EL (cell line): ENCODE measurements around the gene CNP.
"Not testable (repeated sequence)": the region's sequence is repeated elsewhere in the genome, so short reads cannot be mapped to it uniquely, and the experiment has no call there.

Experiments
- DNase-seq: peaks from one replicate; pipeline ENCODE4 v3.0.0-alpha.2; 2016

The CNP gene

DNA sequence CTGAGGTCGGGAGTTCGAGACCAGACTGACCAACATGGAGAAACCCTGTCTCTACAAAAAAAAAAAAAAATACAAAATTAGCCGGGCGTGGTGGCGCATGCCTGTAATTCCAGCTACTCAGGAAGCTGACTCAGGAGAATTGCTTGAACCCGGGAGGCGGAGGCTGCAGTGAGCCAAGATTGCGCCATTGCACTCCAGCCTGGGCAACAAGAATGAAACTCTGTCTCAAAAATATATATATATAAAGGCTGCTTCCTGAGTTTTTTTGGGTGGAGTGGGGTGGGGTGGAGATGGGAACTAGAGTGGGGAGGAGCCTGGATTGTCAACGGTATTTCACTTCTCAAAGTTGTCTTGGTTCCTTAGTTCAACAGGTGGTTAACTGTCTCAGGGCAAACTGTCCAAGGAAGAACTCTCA lies 43.7 kb downstream of the CNP start:
- peak; percentile 69 for DNase-seq

- peak; percentile 49 for DNase-seq
Observed at GRCh38 chr17:42010898-42011516, 44.4 kb downstream of the CNP start.

GRCh38 chr17:42012363-42012762 lies 45.8 kb downstream of the CNP start:
- not testable (repeated sequence) for DNase-seq

DNA sequence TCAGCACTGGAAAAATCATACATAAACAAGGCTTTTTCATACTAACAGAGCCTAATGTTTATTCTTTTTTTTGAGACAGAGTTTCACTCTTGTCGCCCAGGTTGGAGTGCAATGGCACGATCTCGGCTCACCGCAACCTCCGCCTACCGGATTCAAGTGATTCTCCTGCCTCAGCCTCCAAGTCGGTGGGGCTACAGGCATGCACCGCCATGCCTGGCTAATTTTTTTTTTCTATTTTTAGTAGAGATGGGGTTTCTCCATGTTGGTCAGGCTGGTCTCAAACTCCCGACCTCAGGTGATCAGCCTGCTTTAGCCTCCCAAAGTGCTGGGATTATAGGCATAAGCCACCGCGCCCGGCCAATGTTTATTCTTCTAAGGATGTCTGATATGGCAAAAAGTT lies 47.1 kb downstream of the CNP start:
- DNase-seq = not testable (repeated sequence)

DNA sequence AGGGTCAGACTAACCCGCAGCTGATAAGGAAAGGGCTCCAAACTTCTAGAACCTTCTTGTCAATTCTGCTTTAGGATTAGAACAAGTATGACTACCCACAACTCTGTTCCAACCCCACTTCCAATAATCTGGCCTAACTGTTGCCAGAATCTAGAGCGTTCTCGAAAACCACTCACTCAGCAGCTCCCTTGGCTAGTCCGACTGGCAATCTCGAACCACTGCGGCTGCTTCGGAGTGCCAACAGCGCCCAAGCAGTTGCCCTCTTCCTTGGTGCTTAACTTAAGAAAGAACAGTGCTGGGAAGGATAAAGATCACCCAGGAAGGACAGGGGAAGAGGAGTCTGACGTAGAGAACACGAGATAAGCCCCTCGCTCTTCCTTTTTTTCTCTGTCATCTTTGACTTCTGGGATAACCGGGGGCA lies 49.8 kb downstream of the CNP start:
- no peak for DNase-seq

- peak; percentile 92 for DNase-seq
Observed at GRCh38 chr17:42016941-42017865, 50.6 kb downstream of the CNP start, which contains the start of gene DNAJC7. Gene DNAJC7, minus strand, starts transcription at chr17:42017439. Its CDS starts 23 bp downstream, at chr17:42017416.

- no peak for DNase-seq
Observed at GRCh38 chr17:42017866-42018200, 51.2 kb downstream of the CNP start.

DNA sequence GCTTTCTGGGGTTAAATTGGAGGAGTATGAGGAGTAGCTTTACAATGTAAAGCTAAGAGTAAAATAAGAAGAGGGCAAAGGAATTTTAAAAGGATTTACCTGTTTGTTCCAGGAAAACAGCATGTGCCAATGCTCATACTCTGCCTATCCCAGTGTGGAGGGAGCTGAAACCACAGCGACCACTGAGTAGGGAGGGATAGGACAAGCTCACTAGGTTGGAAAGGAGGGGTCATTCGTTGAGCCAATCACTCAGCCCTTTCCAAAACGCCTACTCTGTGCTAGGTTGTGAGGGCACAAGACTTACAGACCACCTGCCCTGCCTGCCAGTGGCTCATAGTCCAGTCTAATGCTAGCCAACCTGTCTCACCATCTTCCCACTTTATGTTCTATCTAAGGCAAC lies 51.7 kb downstream of the CNP start:
- no peak for DNase-seq

- DNase-seq = no peak
Observed at GRCh38 chr17:42018988-42019387, 52.4 kb downstream of the CNP start.

DNA sequence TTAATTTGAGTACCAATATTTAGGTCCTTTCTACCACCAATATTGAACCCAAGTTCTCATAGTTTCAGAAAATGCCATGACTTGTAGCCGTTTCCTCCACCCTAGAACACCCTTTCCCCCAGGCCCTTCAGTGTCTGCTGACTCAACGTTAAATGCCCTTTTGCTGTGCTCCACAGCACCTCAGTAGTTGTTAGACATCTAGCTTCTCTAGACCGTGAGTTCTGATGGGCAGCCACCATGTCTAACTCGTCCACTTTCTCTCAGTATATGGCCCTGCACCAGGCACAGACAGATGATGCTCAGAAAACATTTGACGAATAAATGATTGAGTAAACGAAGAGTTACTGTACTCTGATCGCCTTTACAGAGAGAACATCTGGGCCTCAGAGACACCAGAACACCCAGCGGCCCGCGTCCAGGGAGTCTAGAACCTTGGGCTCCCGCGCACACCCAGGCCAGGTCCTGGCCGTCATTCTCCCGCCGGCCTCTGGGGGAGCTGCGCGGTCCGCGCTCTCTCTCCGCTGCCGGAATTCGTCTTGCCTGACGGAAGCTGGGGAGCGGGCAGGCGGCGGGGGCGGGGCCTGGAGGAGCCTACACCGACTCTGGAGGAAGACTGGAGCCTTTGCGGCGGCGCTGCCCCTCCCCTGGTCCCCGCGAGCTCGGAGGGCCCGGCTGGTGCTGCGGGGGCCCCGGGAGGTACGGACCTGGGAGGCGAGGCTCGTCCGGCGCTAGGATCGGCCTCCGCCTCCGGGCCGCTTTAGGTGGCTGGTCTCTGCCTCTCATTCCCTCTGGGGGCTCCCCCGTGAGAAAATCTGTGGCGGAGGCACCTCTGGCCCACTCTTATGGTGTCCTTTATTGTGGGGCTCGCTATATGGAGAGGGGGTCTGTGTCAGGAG lies 53.2 kb downstream of the CNP start, which contains the start of gene NKIRAS2:
NKIRAS2 (plus strand) TSS at position 582 of the 896 bp plus-strand sequence. CDS start 1,488 bp downstream, outside the sequence.
- DNase-seq = peak; percentile 92

GRCh38 chr17:42020845-42021244 lies 54.2 kb downstream of the CNP start:
- not testable (repeated sequence) for DNase-seq

DNA sequence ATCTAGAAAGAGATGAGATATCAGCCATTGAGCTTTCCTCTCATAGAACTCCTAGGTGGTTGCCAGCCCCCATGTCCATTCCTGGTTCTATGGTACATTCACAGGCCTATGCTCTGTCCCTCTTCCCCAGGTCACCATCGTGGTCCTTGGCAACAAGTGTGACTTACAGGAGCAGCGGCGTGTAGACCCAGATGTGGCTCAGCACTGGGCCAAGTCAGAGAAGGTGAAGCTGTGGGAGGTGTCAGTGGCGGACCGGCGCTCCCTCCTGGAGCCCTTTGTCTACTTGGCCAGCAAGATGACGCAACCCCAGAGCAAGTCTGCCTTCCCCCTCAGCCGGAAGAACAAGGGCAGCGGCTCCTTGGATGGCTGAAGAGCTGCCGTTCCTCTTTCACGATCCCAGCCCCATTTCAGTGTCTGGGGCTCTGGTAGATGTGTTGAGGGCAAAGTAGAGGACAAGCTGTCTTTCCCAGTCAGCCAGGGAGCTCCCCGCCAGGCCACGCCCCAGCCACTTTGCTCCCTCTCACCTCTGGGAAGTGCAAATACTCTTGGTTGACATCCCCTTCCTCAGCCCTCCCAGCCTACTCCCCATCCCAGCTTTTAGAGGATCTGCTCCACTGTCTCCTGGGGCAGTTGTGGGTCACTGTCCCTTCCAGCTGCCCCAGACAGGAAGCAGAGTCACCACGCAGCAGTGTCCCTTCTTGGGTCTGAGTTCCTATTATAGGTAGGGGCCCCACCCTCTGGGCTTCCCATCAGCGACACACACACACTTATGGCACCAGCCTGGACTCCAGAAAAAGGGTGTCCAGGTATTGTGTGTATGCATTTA lies 57.1 kb downstream of the CNP start:
- DNase-seq = no peak

DNA sequence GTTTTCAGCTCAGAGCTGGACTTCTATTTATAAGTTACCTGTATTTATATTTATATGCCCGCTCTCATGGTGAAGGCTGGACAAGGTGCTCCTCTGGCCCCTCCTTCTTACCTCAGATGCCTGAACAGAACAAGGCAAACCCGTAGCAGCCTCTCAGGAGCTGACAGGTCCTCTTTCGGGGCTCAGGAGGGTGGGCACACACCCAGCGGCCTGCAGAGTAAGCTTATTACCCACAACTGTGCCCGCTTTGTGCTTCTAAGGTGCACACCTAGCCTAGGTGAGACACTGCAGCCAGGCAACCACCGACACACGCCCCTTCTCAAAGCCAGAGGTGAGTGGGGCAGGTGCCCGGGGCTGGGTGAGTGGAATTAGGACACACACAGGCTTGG lies 58.6 kb downstream of the CNP start:
- no peak for DNase-seq

- DNase-seq = no peak
Observed at GRCh38 chr17:42025936-42026335, 59.3 kb downstream of the CNP start.

DNA sequence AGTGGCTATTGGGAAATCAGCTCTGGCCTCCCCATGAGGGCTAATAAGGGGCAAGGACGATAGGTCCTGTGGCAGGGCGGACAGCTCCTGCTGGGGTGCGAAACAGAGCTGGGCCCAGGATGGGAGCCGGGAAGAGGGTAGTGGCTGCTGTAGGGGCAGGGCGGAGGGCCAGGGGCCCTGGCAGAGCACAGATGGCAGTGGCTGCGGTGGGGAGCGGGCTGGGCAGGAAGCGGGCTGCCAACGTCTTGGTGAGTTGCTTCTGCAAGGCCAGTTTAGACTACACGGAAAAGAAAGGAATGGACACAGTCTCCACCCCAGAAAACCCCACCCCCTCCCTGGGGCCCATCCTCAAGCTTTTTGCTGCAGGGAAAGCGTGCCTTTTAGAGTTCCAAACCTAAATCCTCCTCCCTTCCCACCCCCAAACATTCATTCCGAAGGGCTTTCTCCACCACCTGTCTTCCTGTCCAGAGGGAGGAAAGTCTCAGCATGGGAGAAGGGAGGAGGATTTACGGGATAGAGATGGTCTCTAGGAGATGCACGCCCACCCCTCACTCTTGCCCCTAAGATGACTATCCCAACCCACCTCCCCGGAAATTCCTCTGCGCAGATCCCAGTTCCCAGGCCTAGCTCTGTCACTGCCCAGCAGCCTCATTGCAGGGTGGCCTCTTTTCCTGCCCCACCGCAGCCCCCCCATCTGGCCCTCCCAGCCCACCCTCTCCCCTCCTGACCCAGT lies 60.4 kb downstream of the CNP start:
- no peak for DNase-seq
